Spinal cord (tissue), 10 donors: Measurements from ENCODE around the gene RASGRF1. TPM values are rescaled to one million over a fixed set of nuclear protein-coding genes. Genes with fewer than 3 reads are reported as not detected.

Experiments used
- DNase-seq, 6 donors: peaks; one replicate each; pipeline versions ENCODE4 v3.0.0 to v3.0.0-alpha.2; 2013 to 2015; ENCODE audit warnings: low spot score in 6 of 6, low read depth in 4 of 6
- H3K27ac ChIP-seq: one replicate; pipeline ENCODE4 v1.5.1; 2013; ENCODE audit warnings: low read depth, low read length, control low read depth
- H3K27me3 ChIP-seq: one replicate; pipeline ENCODE4 v1.6.1; 2013; ENCODE audit warnings: low read length; ENCODE audit not compliant: control insufficient read depth, insufficient read depth
- H3K36me3 ChIP-seq: one replicate; pipeline ENCODE4 v1.6.1; 2013; ENCODE audit warnings: low read length; ENCODE audit not compliant: control insufficient read depth, insufficient read depth
- H3K4me1 ChIP-seq: one replicate; pipeline ENCODE4 v1.6.1; 2013; ENCODE audit warnings: low read length; ENCODE audit not compliant: control insufficient read depth, insufficient read depth
- H3K4me3 ChIP-seq: one replicate; pipeline ENCODE4 v1.5.1; 2013; ENCODE audit warnings: low read depth, low read length, control low read depth
- H3K9me3 ChIP-seq: one replicate; pipeline ENCODE4 v1.6.1; 2013; ENCODE audit warnings: low read length; ENCODE audit not compliant: control insufficient read depth, insufficient read depth
- WGBS: methylation state at CpG from one replicate; pipeline ENCODE4 v1.1.5; 2013; ENCODE audit warnings: missing lambda C conversion rate; ENCODE audit not compliant: insufficient coverage; 5-methylcytosine and 5-hydroxymethylcytosine counted together
- polyA plus RNA-seq, 2 donors: library from polyadenylated mRNA; unstranded; fragments of 120-200 nt; gene quantifications; one replicate each; pipeline ENCODE4 v1.2.1, GENCODE V29; 2013; ENCODE audit not compliant: insufficient read length in 2 of 2
- total RNA-seq, 2 donors: library from RNA; depleted of rRNA in 1 of 2; stranded (reverse); fragments of 120-200 nt in 1 of 2; fragments of >200 nt in 1 of 2; gene quantifications; one replicate each; pipeline versions ENCODE4 v1.2.3 to v1.2.4, GENCODE V29; 2013 to 2014
- donor health status: healthy.

Gene RASGRF1
- total and polyA plus RNA-seq, 4 donors = 4.9 to 42.0 (median 28.1) TPM

GRCh38 chr15:79102595-79102994 lies 12.0 kb upstream of the RASGRF1 start:
- no peak for DNase-seq
- H3K27me3 ChIP-seq = peaks cover 8% of the 10 kb centered on the region
- H3K4me3 ChIP-seq = no peak overlapping the region
- no peak overlapping the region for H3K27ac ChIP-seq
- no peaks in the 10 kb centered on the region for H3K36me3 ChIP-seq
- no peaks in the 10 kb centered on the region for H3K4me1 ChIP-seq
- H3K9me3 ChIP-seq = no peaks in the 10 kb centered on the region
- WGBS = 81% methylated on average over 6 of the region's 6 CpGs

GRCh38 chr15:79101866-79102581 lies 11.4 kb upstream of the RASGRF1 start:
- Histone ChIP-seq H3K4me1 (no peaks in the 10 kb centered on the region), H3K4me3 (no peak overlapping the region), H3K36me3 (no peaks in the 10 kb centered on the region), H3K9me3 (no peaks in the 10 kb centered on the region), H3K27ac (no peak overlapping the region), H3K27me3 (peaks cover 10% of the 10 kb centered on the region)
- 90% methylated on average over 2 of the region's 12 CpGs for WGBS
- no peak for DNase-seq

- Histone ChIP-seq H3K9me3 (no peaks in the 10 kb centered on the region), H3K27me3 (peaks cover 9% of the 10 kb centered on the region), H3K36me3 (no peaks in the 10 kb centered on the region), H3K27ac (no peak overlapping the region), H3K4me3 (no peak overlapping the region), H3K4me1 (peaks cover 2% of the 10 kb centered on the region)
- WGBS = 74% methylated on average over 2 of the region's 4 CpGs
- DNase-seq = no peak
Measured at GRCh38 chr15:79099692-79100091, 9.1 kb upstream of the RASGRF1 start.

- H3K4me3 ChIP-seq = no peak overlapping the region
- H3K9me3 ChIP-seq = no peaks in the 10 kb centered on the region
- H3K36me3 ChIP-seq = no peaks in the 10 kb centered on the region
- WGBS = 31% methylated on average over 6 of the region's 6 CpGs
- peak in 1 of 6 donors; percentile 59 for DNase-seq
- peaks cover 28% of the 10 kb centered on the region for H3K4me1 ChIP-seq
- peaks cover 27% of the 10 kb centered on the region for H3K27me3 ChIP-seq
- no peak overlapping the region for H3K27ac ChIP-seq
Measured at GRCh38 chr15:79094611-79095021, 4.0 kb upstream of the RASGRF1 start.

GRCh38 chr15:79093352-79093935 lies 2.9 kb upstream of the RASGRF1 start:
- DNase-seq = no peak
- peaks cover 38% of the 10 kb centered on the region for H3K4me1 ChIP-seq
- 56% methylated on average over 7 of the region's 8 CpGs for WGBS
- H3K27me3 ChIP-seq = peaks cover 38% of the 10 kb centered on the region
- H3K27ac ChIP-seq = no peak overlapping the region
- H3K36me3 ChIP-seq = no peaks in the 10 kb centered on the region
- no peaks in the 10 kb centered on the region for H3K9me3 ChIP-seq
- H3K4me3 ChIP-seq = no peak overlapping the region

- no peak for DNase-seq
- no peak overlapping the region for H3K27ac ChIP-seq
- peaks cover 40% of the 10 kb centered on the region for H3K4me1 ChIP-seq
- WGBS = 100% methylated on average over 1 of the region's 2 CpGs
- no peaks in the 10 kb centered on the region for H3K9me3 ChIP-seq
- H3K36me3 ChIP-seq = no peaks in the 10 kb centered on the region
- no peak overlapping the region for H3K4me3 ChIP-seq
- H3K27me3 ChIP-seq = peaks cover 44% of the 10 kb centered on the region
Measured at GRCh38 chr15:79092382-79092781, 1.8 kb upstream of the RASGRF1 start.

GRCh38 chr15:79091204-79091867 lies 756 bp upstream of the RASGRF1 start:
- peaks cover 40% of the 10 kb centered on the region for H3K4me1 ChIP-seq
- WGBS = 2% methylated on average over 45 of the region's 53 CpGs
- no peak overlapping the region for H3K27ac ChIP-seq
- peak overlapping the region; percentile 43 for H3K4me3 ChIP-seq
- peaks cover 46% of the 10 kb centered on the region for H3K27me3 ChIP-seq
- no peaks in the 10 kb centered on the region for H3K9me3 ChIP-seq
- H3K36me3 ChIP-seq = no peaks in the 10 kb centered on the region
- DNase-seq = peak in 3 of 6 donors; percentile 48 to 92 (median 74)

GRCh38 chr15:79089890-79090486 lies 592 bp downstream of the RASGRF1 start:
- H3K4me1 ChIP-seq = peaks cover 40% of the 10 kb centered on the region
- H3K27me3 ChIP-seq = peaks cover 46% of the 10 kb centered on the region
- no peak overlapping the region for H3K27ac ChIP-seq
- H3K36me3 ChIP-seq = no peaks in the 10 kb centered on the region
- H3K4me3 ChIP-seq = peak overlapping the region; percentile 43
- no peak for DNase-seq
- under 1% methylated on average over 53 of the region's 53 CpGs for WGBS
- H3K9me3 ChIP-seq = no peaks in the 10 kb centered on the region

GRCh38 chr15:79089331-79089889 lies 1.2 kb downstream of the RASGRF1 start:
- peaks cover 36% of the 10 kb centered on the region for H3K4me1 ChIP-seq
- no peaks in the 10 kb centered on the region for H3K36me3 ChIP-seq
- H3K4me3 ChIP-seq = peak overlapping the region; percentile 43
- H3K9me3 ChIP-seq = no peaks in the 10 kb centered on the region
- no peak overlapping the region for H3K27ac ChIP-seq
- under 1% methylated on average over 44 of the region's 47 CpGs for WGBS
- peaks cover 46% of the 10 kb centered on the region for H3K27me3 ChIP-seq
- DNase-seq = peak in 2 of 6 donors; percentile 35 to 72
